HAP-1 (cell line): ENCODE measurements around the gene KCNQ4.

Source experiments
- DNase-seq, 2 experiments: peaks; one replicate each; pipeline ENCODE4 v3.0.0-alpha.2; 2016 to 2020; ENCODE audit warnings: low spot score in 2 of 2
- H3K27me3 ChIP-seq: fragments of 250-450 bp; sonication (Bioruptor Pico); 2 replicates; pipeline ENCODE4 v1.5.1; 2020; ENCODE audit warnings: low read depth, mild to moderate bottlenecking, moderate library complexity
- H3K36me3 ChIP-seq: fragments of 250-450 bp; sonication (Bioruptor Pico); replicated peaks from 2 replicates; pipeline ENCODE4 v1.5.1; 2020; ENCODE audit warnings: mild to moderate bottlenecking
- H3K4me1 ChIP-seq: fragments of 250-450 bp; sonication (Bioruptor Pico); 2 replicates; pipeline ENCODE4 v1.5.1; 2020; ENCODE audit warnings: mild to moderate bottlenecking
- H3K4me3 ChIP-seq: fragments of 250-450 bp; sonication (Bioruptor Pico); 2 replicates; pipeline ENCODE4 v1.5.1; 2020; ENCODE audit warnings: mild to moderate bottlenecking, moderate library complexity
- H3K9me3 ChIP-seq: fragments of 250-450 bp; sonication (Bioruptor Pico); 2 replicates; pipeline ENCODE4 v1.5.1; 2020; ENCODE audit warnings: mild to moderate bottlenecking, moderate library complexity
- in situ Hi-C: fragments of 300-500 bp; cut with MboI; formaldehyde crosslinking; loops from 3 replicates; pipeline ENCODE4 v1.14.3; 2020; ENCODE audit warnings: low sequenced_read_pairs, inconsistent platforms, mixed read lengths

KCNQ4 gene

GRCh38 chr1:40788561-40789341 is 5.2 kb downstream of the KCNQ4 start:
- H3K4me3 ChIP-seq, result no peak overlapping the region
- H3K4me1 ChIP-seq, result peaks cover 6% of the 10 kb centered on the region
- H3K9me3 ChIP-seq, result no peaks in the 10 kb centered on the region
- no peak for DNase-seq
- in situ Hi-C loops, result no loop called here
- no peaks in the 10 kb centered on the region for H3K36me3 ChIP-seq
- no peaks in the 10 kb centered on the region for H3K27me3 ChIP-seq

GRCh38 chr1:40789342-40789598 is 5.7 kb downstream of the KCNQ4 start:
- Histone ChIP-seq H3K36me3 (no peaks in the 10 kb centered on the region), H3K4me1 (peaks cover 6% of the 10 kb centered on the region), H3K9me3 (no peaks in the 10 kb centered on the region), H3K27me3 (no peaks in the 10 kb centered on the region), H3K4me3 (no peak overlapping the region)
- DNase-seq, result no peak
- in situ Hi-C loops, result no loop called here

- H3K9me3 ChIP-seq, result no peaks in the 10 kb centered on the region
- in situ Hi-C loops, result no loop called here
- H3K4me3 ChIP-seq, result no peak overlapping the region
- H3K36me3 ChIP-seq, result no peaks in the 10 kb centered on the region
- H3K4me1 ChIP-seq, result no peaks in the 10 kb centered on the region; the same call in 1 of the 2 replicates
- no peaks in the 10 kb centered on the region for H3K27me3 ChIP-seq
- no peak for DNase-seq
These were observed 6.3 kb downstream of the KCNQ4 start for GRCh38 chr1:40789661-40790430.

- Histone ChIP-seq H3K4me1 (no peaks in the 10 kb centered on the region), H3K27me3 (no peaks in the 10 kb centered on the region), H3K4me3 (no peak overlapping the region), H3K9me3 (no peaks in the 10 kb centered on the region), H3K36me3 (no peaks in the 10 kb centered on the region)
- no peak for DNase-seq
- in situ Hi-C loops, result no loop called here
These were observed 8.4 kb downstream of the KCNQ4 start for GRCh38 chr1:40792036-40792435.

- in situ Hi-C loops, result no loop called here
- H3K36me3 ChIP-seq, result no peaks in the 10 kb centered on the region
- H3K27me3 ChIP-seq, result no peaks in the 10 kb centered on the region
- H3K4me1 ChIP-seq, result no peaks in the 10 kb centered on the region
- DNase-seq, result no peak
- no peak overlapping the region for H3K4me3 ChIP-seq
- no peaks in the 10 kb centered on the region for H3K9me3 ChIP-seq
These were observed 10.0 kb downstream of the KCNQ4 start for GRCh38 chr1:40793617-40794016.

GRCh38 chr1:40794048-40794447 is 10.5 kb downstream of the KCNQ4 start:
- no peak overlapping the region for H3K4me3 ChIP-seq
- no peaks in the 10 kb centered on the region for H3K36me3 ChIP-seq
- in situ Hi-C loops, result no loop called here
- no peaks in the 10 kb centered on the region for H3K27me3 ChIP-seq
- no peaks in the 10 kb centered on the region for H3K4me1 ChIP-seq
- no peak for DNase-seq
- no peaks in the 10 kb centered on the region for H3K9me3 ChIP-seq

- in situ Hi-C loops, result no loop called here
- Histone ChIP-seq H3K4me1 (no peaks in the 10 kb centered on the region), H3K36me3 (no peaks in the 10 kb centered on the region), H3K4me3 (no peak overlapping the region), H3K9me3 (no peaks in the 10 kb centered on the region), H3K27me3 (no peaks in the 10 kb centered on the region)
- DNase-seq, result no peak
These were observed 11.6 kb downstream of the KCNQ4 start for GRCh38 chr1:40794974-40795715.

GRCh38 chr1:40795811-40796586 is 12.4 kb downstream of the KCNQ4 start:
- in situ Hi-C loops, result no loop called here
- Histone ChIP-seq H3K27me3 (no peaks in the 10 kb centered on the region), H3K9me3 (no peaks in the 10 kb centered on the region), H3K36me3 (no peaks in the 10 kb centered on the region), H3K4me3 (no peak overlapping the region), H3K4me1 (no peaks in the 10 kb centered on the region)
- DNase-seq, result no peak

GRCh38 chr1:40796939-40797667 is 13.5 kb downstream of the KCNQ4 start:
- DNase-seq, result no peak
- H3K4me1 ChIP-seq, result peaks cover 7% of the 10 kb centered on the region
- in situ Hi-C loops, result no loop called here
- no peaks in the 10 kb centered on the region for H3K36me3 ChIP-seq
- H3K27me3 ChIP-seq, result no peaks in the 10 kb centered on the region
- H3K9me3 ChIP-seq, result no peaks in the 10 kb centered on the region
- no peak overlapping the region for H3K4me3 ChIP-seq

GRCh38 chr1:40797668-40798010 is 14.1 kb downstream of the KCNQ4 start:
- in situ Hi-C loops, result no loop called here
- peaks cover 8% of the 10 kb centered on the region for H3K4me1 ChIP-seq

GRCh38 chr1:40798366-40799281 is 15.0 kb downstream of the KCNQ4 start:
- Histone ChIP-seq H3K27me3 (no peaks in the 10 kb centered on the region), H3K9me3 (no peaks in the 10 kb centered on the region), H3K4me1 (peaks cover 8% of the 10 kb centered on the region), H3K36me3 (no peaks in the 10 kb centered on the region), H3K4me3 (no peak overlapping the region)
- in situ Hi-C loops, result no loop called here
- DNase-seq, result no peak

More at GRCh38 chr1:40797668-40798010, 14.1 kb downstream of the KCNQ4 start:
- Histone ChIP-seq H3K36me3 (no peaks in the 10 kb centered on the region), H3K4me3 (no peak overlapping the region), H3K27me3 (no peaks in the 10 kb centered on the region), H3K9me3 (no peaks in the 10 kb centered on the region)
- DNase-seq, result no peak

GRCh38 chr1:40799351-40799867 is 15.8 kb downstream of the KCNQ4 start:
- Histone ChIP-seq H3K9me3 (no peaks in the 10 kb centered on the region), H3K36me3 (no peaks in the 10 kb centered on the region), H3K4me1 (peaks cover 8% of the 10 kb centered on the region), H3K27me3 (no peaks in the 10 kb centered on the region), H3K4me3 (no peak overlapping the region)
- in situ Hi-C loops, result no loop called here
- no peak for DNase-seq
